ENCODE data around the gene TNNC1.
A peak's percentile ranks its signal among the peaks of the same experiment; 100 is the strongest.

The TNNC1 gene

GRCh38 chr3:52468336-52468735 is 14.5 kb upstream of the TNNC1 start:
- Histone ChIP-seq H3K4me3 (no peak overlapping the region), H3K27ac (peak overlapping the region in 1 of 2 donors; percentile 25)
- no peak for DNase-seq (ENCODE audit: low spot score)
- TF ChIP-seq CTCF (IDR thresholded peaks at IDR 0.05) = no peak

GRCh38 chr3:52463416-52463815 is 9.6 kb upstream of the TNNC1 start:
- TF ChIP-seq CTCF (IDR thresholded peaks at IDR 0.05) = no peak
- Histone ChIP-seq H3K4me3 (no peak overlapping the region), H3K27ac (no peak overlapping the region)
- no peak for DNase-seq (ENCODE audit: low spot score)

- no peak for DNase-seq (ENCODE audit: low spot score)
- no peak overlapping the region for H3K27ac ChIP-seq
- no peak for TF ChIP-seq CTCF (IDR thresholded peaks at IDR 0.05)
- H3K4me3 ChIP-seq = no peak overlapping the region
Measured at GRCh38 chr3:52461874-52462273, 8.0 kb upstream of the TNNC1 start.

- H3K4me3 ChIP-seq = no peak overlapping the region
- no peak for TF ChIP-seq CTCF (IDR thresholded peaks at IDR 0.05)
- DNase-seq (ENCODE audit: low spot score) = no peak
- no peak overlapping the region for H3K27ac ChIP-seq
Measured at GRCh38 chr3:52458770-52459545, 5.1 kb upstream of the TNNC1 start.

- DNase-seq (ENCODE audit: low spot score) = no peak
- Histone ChIP-seq H3K27ac (no peak overlapping the region), H3K4me3 (no peak overlapping the region)
- TF ChIP-seq CTCF (IDR thresholded peaks at IDR 0.05) = no peak
Measured at GRCh38 chr3:52458031-52458760, 4.4 kb upstream of the TNNC1 start.

GRCh38 chr3:52456800-52457183 is 3.0 kb upstream of the TNNC1 start:
- no peak for DNase-seq (ENCODE audit: low spot score)
- H3K4me3 ChIP-seq = peak overlapping the region; percentile 91
- TF ChIP-seq CTCF (IDR thresholded peaks at IDR 0.05) = no peak

More at GRCh38 chr3:52456800-52457183, 3.0 kb upstream of the TNNC1 start:
- H3K27ac ChIP-seq = peak overlapping the region; percentile 92 to 95

Data from coronary artery (tissue), 2 donors.